HCT116 (cell line): Measurements from ENCODE around the gene CHD8. TPM values are rescaled to one million over a fixed set of nuclear protein-coding genes. Genes with fewer than 3 reads are reported as not detected.

Source experiments
- ATAC-seq: fragments of 200-7000 bp; cut with Tn5 transposase; 2 replicates; pipeline ENCODE4 v1.9.1; 2020; ENCODE audit warnings: mild to moderate bottlenecking, moderate library complexity
- BruUV-seq: library from RNA; stranded (reverse); fragments of 400-500 nt; replicated peaks from 2 replicates; lab custom pipeline; 2021; lab: Mats Ljungman, UMichigan
- CTCF ChIA-PET: fragments of 300-600 bp; sonication (Branson Sonifier 250); formaldehyde crosslinking; loops from one replicate; lab custom pipeline; 2021; ENCODE audit warnings: antibody characterized with exemption; lab: Charles Lee
- POLR2A ChIA-PET: fragments of 300-600, 350-600 bp; sonication (Branson Sonifier 250); formaldehyde crosslinking; loops from one replicate; lab custom pipeline; 2021; ENCODE audit warnings: antibody characterized with exemption; lab: Charles Lee
- RAD21 ChIA-PET, 2 experiments: fragments of 300-600 bp; sonication (Branson Sonifier 250); formaldehyde crosslinking; loops; one replicate each; lab custom pipeline; 2023; ENCODE audit warnings: low total read pairs in 2 of 2; ENCODE audit not compliant: uncharacterized antibody in 2 of 2, unreplicated experiment in 2 of 2, low non-redundant PET in 1 of 2; lab: Charles Lee
- DNase-seq: peaks from one replicate; pipeline ENCODE4 v3.0.0-alpha.2; 2010; ENCODE audit warnings: low read depth, low spot score
- H2AFZ ChIP-seq: fragments of 200-600 bp; shearing (Covaris generic), sonication (generic); 2 replicates; pipeline ENCODE4 v1.6.1; 2017; ENCODE audit warnings: low read depth, mixed run types, mixed read lengths, antibody characterized with exemption, low read length; ENCODE audit not compliant: poor library complexity, severe bottlenecking
- H3K27ac ChIP-seq: 2 replicates; pipeline ENCODE4 v1.5.1; 2012; ENCODE audit warnings: low read depth, low read length
- H3K27me3 ChIP-seq: fragments of 200-600 bp; sonication (generic); 2 replicates; pipeline ENCODE4 v1.6.1; 2016; ENCODE audit warnings: mixed run types, low read length, mixed read lengths; ENCODE audit not compliant: insufficient read depth
- H3K36me3 ChIP-seq, 2 experiments: fragments of 200-500 bp in 1 of 2; fragments of 200-600 bp in 1 of 2; sonication (Bioruptor generic) in 1 of 2; sonication (generic) in 1 of 2; 2 replicates each; pipeline versions ENCODE4 v1.5.1 to v1.6.1; 2014 to 2016; ENCODE audit warnings: low read length in 2 of 2, inconsistent platforms in 1 of 2, mixed read lengths in 1 of 2, mixed run types in 1 of 2; ENCODE audit not compliant: insufficient read depth in 2 of 2, control insufficient read depth in 1 of 2
- H3K4me1 ChIP-seq, 2 experiments: fragments of 200-600 bp in 1 of 2; sonication (generic) in 1 of 2; 2 replicates each; pipeline versions ENCODE4 v1.5.1 to v1.6.1; 2012 to 2017; ENCODE audit warnings: low read length in 2 of 2, inconsistent platforms in 1 of 2, mild to moderate bottlenecking in 1 of 2, mixed read lengths in 1 of 2, mixed run types in 1 of 2, moderate library complexity in 1 of 2; ENCODE audit not compliant: insufficient read depth in 2 of 2, control insufficient read depth in 1 of 2
- H3K4me2 ChIP-seq: fragments of 200-600 bp; sonication (generic); 2 replicates; pipeline ENCODE4 v1.6.1; 2017; ENCODE audit warnings: mixed run types, low read length, mixed read lengths
- H3K4me3 ChIP-seq, 2 experiments: fragments of 200-600 bp in 1 of 2; sonication (generic) in 1 of 2; replicated peaks in 1 of 2; 2 replicates each; pipeline ENCODE4 v1.5.1; 2011 to 2016; ENCODE audit warnings: low read length in 2 of 2, control low read depth in 1 of 2, low read depth in 1 of 2, mild to moderate bottlenecking in 1 of 2, mixed read lengths in 1 of 2, mixed run types in 1 of 2
- H3K79me2 ChIP-seq: fragments of 200-600 bp; sonication (generic); 2 replicates; pipeline ENCODE4 v1.6.1; 2017; ENCODE audit warnings: mild to moderate bottlenecking, mixed run types, low read length, moderate library complexity, mixed read lengths; ENCODE audit not compliant: insufficient read depth
- H3K9ac ChIP-seq: fragments of 200-600 bp; sonication (generic); 2 replicates; pipeline ENCODE4 v1.6.1; 2016; ENCODE audit warnings: low read length, mixed read lengths
- H3K9me2 ChIP-seq: fragments of 200-600 bp; sonication (generic), shearing (Covaris generic); 2 replicates; pipeline ENCODE4 v1.6.1; 2017; ENCODE audit warnings: mixed run types, mild to moderate bottlenecking, moderate library complexity; ENCODE audit not compliant: insufficient read depth
- H3K9me3 ChIP-seq, 2 experiments: fragments of 200-500 bp in 1 of 2; fragments of 200-600 bp in 1 of 2; sonication (Bioruptor generic) in 1 of 2; sonication (generic) in 1 of 2; 2 replicates each; pipeline ENCODE4 v1.6.1; 2014 to 2017; ENCODE audit warnings: low read length in 2 of 2, mixed read lengths in 2 of 2, inconsistent platforms in 1 of 2, low read depth in 1 of 2, mild to moderate bottlenecking in 1 of 2, mixed run types in 1 of 2, moderate library complexity in 1 of 2; ENCODE audit not compliant: control insufficient read depth in 1 of 2, insufficient read depth in 1 of 2
- H4K20me1 ChIP-seq: fragments of 200-600 bp; sonication (generic), shearing (Covaris generic); 2 replicates; pipeline ENCODE4 v1.6.1; 2017; ENCODE audit warnings: mixed run types, mild to moderate bottlenecking, moderate library complexity; ENCODE audit not compliant: insufficient read depth
- CBX3 ChIP-seq: IDR thresholded peaks from 2 replicates; pipeline ENCODE4 v1.6.1; 2012; ENCODE audit warnings: low read depth
- EGR1 ChIP-seq: IDR thresholded peaks from 2 replicates; pipeline ENCODE4 v1.6.1; 2012; ENCODE audit warnings: low read depth
- EZH2 ChIP-seq: fragments of 200-600 bp; sonication (generic); IDR thresholded peaks from 2 replicates; pipeline ENCODE4 v1.6.1; 2017; ENCODE audit warnings: antibody characterized with exemption, mixed run types
- JUND ChIP-seq: IDR thresholded peaks from 2 replicates; pipeline ENCODE4 v1.6.1; 2012
- POLR2A ChIP-seq: IDR thresholded peaks from 2 replicates; pipeline ENCODE4 v1.7.0; 2011; ENCODE audit warnings: borderline replicate concordance; ENCODE audit not compliant: insufficient read depth, insufficient read length; ENCODE audit errors: extremely low read depth
- POLR2AphosphoS5 ChIP-seq: IDR thresholded peaks from 2 replicates; pipeline ENCODE4 v1.6.1; 2011; ENCODE audit warnings: mild to moderate bottlenecking, low read depth, low read length, moderate library complexity
- RAD21 ChIP-seq: IDR thresholded peaks from 2 replicates; pipeline ENCODE4 v1.6.1; 2012; ENCODE audit warnings: low read depth, mild to moderate bottlenecking
- SIN3A ChIP-seq: IDR thresholded peaks from 2 replicates; pipeline ENCODE4 v1.6.1; 2012; ENCODE audit warnings: low read depth
- SP1 ChIP-seq: IDR thresholded peaks from 2 replicates; pipeline ENCODE4 v1.6.1; 2012; ENCODE audit warnings: low read depth
- SRF ChIP-seq: IDR thresholded peaks from 2 replicates; pipeline ENCODE4 v1.6.1; 2012; ENCODE audit warnings: low read depth
- TCF7L2 ChIP-seq: IDR thresholded peaks from 2 replicates; pipeline ENCODE4 v1.7.0; 2011; ENCODE audit warnings: borderline replicate concordance, inconsistent platforms; ENCODE audit not compliant: insufficient read depth, insufficient read length; ENCODE audit errors: extremely low read depth
- YY1 ChIP-seq: IDR thresholded peaks from 2 replicates; pipeline ENCODE4 v1.6.1; 2011; ENCODE audit warnings: low read length, low read depth, moderate library complexity, mild to moderate bottlenecking; ENCODE audit not compliant: insufficient replicate concordance; ENCODE audit errors: extremely low read depth
- ZFX ChIP-seq: fragments of 450-650 bp; IDR thresholded peaks from 2 replicates; pipeline ENCODE4 v1.6.1; 2017
- ZNF274 ChIP-seq: fragments of 200-500 bp; sonication (Bioruptor generic); IDR thresholded peaks from 2 replicates; pipeline ENCODE4 v1.6.1; 2014; ENCODE audit warnings: mild to moderate bottlenecking, low read depth, low read length, inconsistent platforms
- intact Hi-C: fragments of 100-400 bp; cut with micrococcal nuclease; formaldehyde crosslinking; loops from 2 replicates; pipeline ENCODE4 v1.10.0; 2022
- total RNA-seq: library from RNA; stranded (reverse); gene quantifications from one replicate; pipeline ENCODE4 v1.2.1, GENCODE V29; 2021; ENCODE audit not compliant: unreplicated experiment
- TF ChIP-seq, protein P1 (sequence below): IDR thresholded peaks from 2 replicates; pipeline ENCODE4 v1.6.1; 2012; ENCODE audit warnings: low read depth
- TF ChIP-seq, protein P2 (sequence below): IDR thresholded peaks from 2 replicates; pipeline ENCODE4 v1.6.1; 2012
- TF ChIP-seq, protein P3 (sequence below): IDR thresholded peaks from 2 replicates; pipeline ENCODE4 v1.6.1; 2011; ENCODE audit warnings: mild to moderate bottlenecking, low read length, moderate library complexity; ENCODE audit not compliant: insufficient replicate concordance; ENCODE audit errors: extremely low read depth

Gene CHD8
- total RNA-seq, 1 experiment from 2014 or later: 46.8 TPM

DNA sequence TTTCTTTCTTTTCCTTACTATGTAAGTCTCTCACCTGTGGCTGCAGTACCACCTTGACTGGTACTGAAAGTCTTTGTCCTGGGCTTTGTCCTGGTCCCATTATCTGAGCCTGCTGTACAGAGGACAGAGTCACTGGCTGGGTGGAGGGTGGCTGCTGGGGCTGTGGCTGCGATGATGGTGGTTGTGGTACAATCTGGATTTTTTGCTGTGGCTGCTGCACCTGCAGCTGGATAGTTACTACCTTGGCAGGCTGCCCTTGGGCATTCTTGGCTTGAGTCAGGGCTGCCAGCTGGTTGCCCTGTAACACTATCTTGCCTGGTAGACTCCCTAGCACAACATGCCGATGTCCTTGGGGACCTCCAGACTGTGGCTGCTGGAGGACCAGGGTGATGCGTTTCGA lies 27.0 kb downstream of the CHD8 start:
- Histone ChIP-seq H3K27me3 (no peaks in the 10 kb centered on the region), H3K4me1 (no peaks in the 10 kb centered on the region), H3K27ac (no peak overlapping the region), H3K4me3 (no peak overlapping the region), H3K36me3 (peaks cover 54 to 65% of the 10 kb centered on the region in 2 experiments), H3K9ac (no peak overlapping the region), H4K20me1 (no peaks in the 10 kb centered on the region), H2AFZ (no peak overlapping the region), H3K79me2 (peaks cover 65% of the 10 kb centered on the region), H3K4me2 (no peak overlapping the region), H3K9me3 (no peaks in the 10 kb centered on the region), H3K9me2 (no peaks in the 10 kb centered on the region)
- DNase-seq: no peak
- intact Hi-C loops: no loop called here
- TF ChIP-seq RAD21 (no peak), CBX3 (no peak), POLR2AphosphoS5 (no peak), POLR2A (no peak), ZFX (no peak), JUND (no peak), SP1 (no peak), EZH2 (no peak), TCF7L2 (no peak), SRF (no peak), ZNF274 (no peak), EGR1 (no peak), YY1 (no peak), SIN3A (no peak)
- TF ChIP-seq, protein P1, sequence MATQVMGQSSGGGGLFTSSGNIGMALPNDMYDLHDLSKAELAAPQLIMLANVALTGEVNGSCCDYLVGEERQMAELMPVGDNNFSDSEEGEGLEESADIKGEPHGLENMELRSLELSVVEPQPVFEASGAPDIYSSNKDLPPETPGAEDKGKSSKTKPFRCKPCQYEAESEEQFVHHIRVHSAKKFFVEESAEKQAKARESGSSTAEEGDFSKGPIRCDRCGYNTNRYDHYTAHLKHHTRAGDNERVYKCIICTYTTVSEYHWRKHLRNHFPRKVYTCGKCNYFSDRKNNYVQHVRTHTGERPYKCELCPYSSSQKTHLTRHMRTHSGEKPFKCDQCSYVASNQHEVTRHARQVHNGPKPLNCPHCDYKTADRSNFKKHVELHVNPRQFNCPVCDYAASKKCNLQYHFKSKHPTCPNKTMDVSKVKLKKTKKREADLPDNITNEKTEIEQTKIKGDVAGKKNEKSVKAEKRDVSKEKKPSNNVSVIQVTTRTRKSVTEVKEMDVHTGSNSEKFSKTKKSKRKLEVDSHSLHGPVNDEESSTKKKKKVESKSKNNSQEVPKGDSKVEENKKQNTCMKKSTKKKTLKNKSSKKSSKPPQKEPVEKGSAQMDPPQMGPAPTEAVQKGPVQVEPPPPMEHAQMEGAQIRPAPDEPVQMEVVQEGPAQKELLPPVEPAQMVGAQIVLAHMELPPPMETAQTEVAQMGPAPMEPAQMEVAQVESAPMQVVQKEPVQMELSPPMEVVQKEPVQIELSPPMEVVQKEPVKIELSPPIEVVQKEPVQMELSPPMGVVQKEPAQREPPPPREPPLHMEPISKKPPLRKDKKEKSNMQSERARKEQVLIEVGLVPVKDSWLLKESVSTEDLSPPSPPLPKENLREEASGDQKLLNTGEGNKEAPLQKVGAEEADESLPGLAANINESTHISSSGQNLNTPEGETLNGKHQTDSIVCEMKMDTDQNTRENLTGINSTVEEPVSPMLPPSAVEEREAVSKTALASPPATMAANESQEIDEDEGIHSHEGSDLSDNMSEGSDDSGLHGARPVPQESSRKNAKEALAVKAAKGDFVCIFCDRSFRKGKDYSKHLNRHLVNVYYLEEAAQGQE: no peak
- TF ChIP-seq, protein P2, sequence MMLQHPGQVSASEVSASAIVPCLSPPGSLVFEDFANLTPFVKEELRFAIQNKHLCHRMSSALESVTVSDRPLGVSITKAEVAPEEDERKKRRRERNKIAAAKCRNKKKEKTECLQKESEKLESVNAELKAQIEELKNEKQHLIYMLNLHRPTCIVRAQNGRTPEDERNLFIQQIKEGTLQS: no peak
- TF ChIP-seq, protein P3, sequence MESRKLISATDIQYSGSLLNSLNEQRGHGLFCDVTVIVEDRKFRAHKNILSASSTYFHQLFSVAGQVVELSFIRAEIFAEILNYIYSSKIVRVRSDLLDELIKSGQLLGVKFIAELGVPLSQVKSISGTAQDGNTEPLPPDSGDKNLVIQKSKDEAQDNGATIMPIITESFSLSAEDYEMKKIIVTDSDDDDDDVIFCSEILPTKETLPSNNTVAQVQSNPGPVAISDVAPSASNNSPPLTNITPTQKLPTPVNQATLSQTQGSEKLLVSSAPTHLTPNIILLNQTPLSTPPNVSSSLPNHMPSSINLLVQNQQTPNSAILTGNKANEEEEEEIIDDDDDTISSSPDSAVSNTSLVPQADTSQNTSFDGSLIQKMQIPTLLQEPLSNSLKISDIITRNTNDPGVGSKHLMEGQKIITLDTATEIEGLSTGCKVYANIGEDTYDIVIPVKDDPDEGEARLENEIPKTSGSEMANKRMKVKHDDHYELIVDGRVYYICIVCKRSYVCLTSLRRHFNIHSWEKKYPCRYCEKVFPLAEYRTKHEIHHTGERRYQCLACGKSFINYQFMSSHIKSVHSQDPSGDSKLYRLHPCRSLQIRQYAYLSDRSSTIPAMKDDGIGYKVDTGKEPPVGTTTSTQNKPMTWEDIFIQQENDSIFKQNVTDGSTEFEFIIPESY: no peak
- no TSS peak for BruUV-seq
- ChIA-PET RAD21 (no interaction called here), CTCF (no interaction called here), POLR2A (no interaction called here)
- ATAC-seq: no peak
